PFSK-1 (cell line): ENCODE measurements around the gene GPR132.

ENCODE experiments used
- POLR2AphosphoS5 ChIP-seq: IDR thresholded peaks from 2 replicates; pipeline ENCODE4 v1.6.1; 2012; ENCODE audit warnings: low read depth, mild to moderate bottlenecking, control low read depth, low read length, moderate library complexity
- REST ChIP-seq, 2 experiments: IDR thresholded peaks; 2 replicates each; pipeline versions ENCODE4 v1.6.1 to v1.8.0; 2011 to 2012; ENCODE audit warnings: low read depth in 2 of 2, low read length in 2 of 2, control low read depth in 1 of 2, inconsistent platforms in 1 of 2, mild to moderate bottlenecking in 1 of 2, moderate library complexity in 1 of 2; ENCODE audit not compliant: insufficient read depth in 1 of 2
- SIN3A ChIP-seq: IDR thresholded peaks from 2 replicates; pipeline ENCODE4 v1.6.1; 2012; ENCODE audit warnings: mild to moderate bottlenecking, low read length, moderate library complexity, borderline replicate concordance; ENCODE audit not compliant: insufficient read depth
- TAF1 ChIP-seq: IDR thresholded peaks from 2 replicates; pipeline ENCODE4 v1.6.1; 2012; ENCODE audit warnings: low read length, control low read depth, borderline replicate concordance; ENCODE audit not compliant: insufficient read depth

- TF ChIP-seq REST (IDR thresholded peaks at IDR 0.05; ENCODE audit: insufficient read depth in 1 of 2, low read depth in 2 of 2, low read length in 2 of 2) (no peak), TAF1 (no peak), POLR2AphosphoS5 (no peak), SIN3A (no peak)
These were observed 43.0 kb downstream of the GPR132 start for GRCh38 chr14:105022276-105022670.
